Fibroblast of lung (primary cell): ENCODE data around the gene EPHB2. TPM values are rescaled to one million over a fixed set of nuclear protein-coding genes. Genes with fewer than 3 reads are reported as not detected.

Experiments used
- DNase-seq, 2 donors: peaks; one replicate each; pipeline versions ENCODE4 v3.0.0 to v3.0.0-alpha.2; 2010; ENCODE audit warnings: low read depth in 2 of 2
- H2AFZ ChIP-seq: 2 replicates; pipeline ENCODE4 v1.5.1; 2012; ENCODE audit warnings: low read length, control low read depth, inconsistent platforms
- H3K27ac ChIP-seq: 2 replicates; pipeline ENCODE4 v1.5.1; 2011; ENCODE audit warnings: low read length, control low read depth; ENCODE audit not compliant: insufficient read depth
- H3K27me3 ChIP-seq: 2 replicates; pipeline ENCODE4 v1.5.1; 2011; ENCODE audit warnings: mild to moderate bottlenecking, low read length; ENCODE audit not compliant: control insufficient read depth, insufficient read depth
- H3K36me3 ChIP-seq: 2 replicates; pipeline ENCODE4 v1.5.1; 2011; ENCODE audit warnings: low read length; ENCODE audit not compliant: control insufficient read depth, insufficient read depth
- H3K4me1 ChIP-seq: 2 replicates; pipeline ENCODE4 v1.5.1; 2011; ENCODE audit warnings: low read length; ENCODE audit not compliant: control insufficient read depth, insufficient read depth; ENCODE audit errors: extremely low read depth
- H3K4me2 ChIP-seq: 2 replicates; pipeline ENCODE4 v1.5.1; 2011; ENCODE audit warnings: low read length, control low read depth; ENCODE audit not compliant: insufficient read depth; ENCODE audit errors: extremely low read depth
- H3K4me3 ChIP-seq, 4 experiments: fragments of 200-600 bp in 1 of 4; sonication (generic) in 1 of 4; replicated peaks in 1 of 4; 2 replicates each; pipeline ENCODE4 v1.5.1; 2011 to 2016; ENCODE audit warnings: low read length in 4 of 4, low read depth in 3 of 4, mild to moderate bottlenecking in 3 of 4, control low read depth in 2 of 4, inconsistent platforms in 1 of 4, mixed read lengths in 1 of 4; ENCODE audit not compliant: insufficient read depth in 1 of 4; ENCODE audit errors: control extremely low read depth in 1 of 4
- H3K79me2 ChIP-seq: 2 replicates; pipeline ENCODE4 v1.5.1; 2012; ENCODE audit warnings: mild to moderate bottlenecking, low read length, inconsistent platforms; ENCODE audit not compliant: control insufficient read depth, insufficient read depth
- H3K9ac ChIP-seq: 2 replicates; pipeline ENCODE4 v1.5.1; 2011; ENCODE audit warnings: mild to moderate bottlenecking, low read length, control low read depth; ENCODE audit not compliant: insufficient read depth
- H3K9me3 ChIP-seq: 2 replicates; pipeline ENCODE4 v1.5.1; 2012; ENCODE audit warnings: low read depth, low read length; ENCODE audit not compliant: control insufficient read depth, insufficient read depth
- H4K20me1 ChIP-seq: 2 replicates; pipeline ENCODE4 v1.5.1; 2011; ENCODE audit warnings: low read length; ENCODE audit not compliant: control insufficient read depth, insufficient read depth; ENCODE audit errors: extremely low read depth
- CTCF ChIP-seq, 2 donors: IDR thresholded peaks in 1 of 2; conservative IDR thresholded peaks in 1 of 2; 1 replicate in 1 of 2; 2 replicates in 1 of 2; pipeline ENCODE4 v1.5.1; 2011 to 2012; ENCODE audit warnings: low read length in 2 of 2, control low read depth in 1 of 2, inconsistent platforms in 1 of 2, low read depth in 1 of 2, mild to moderate bottlenecking in 1 of 2
- EZH2 ChIP-seq: IDR thresholded peaks from 2 replicates; pipeline ENCODE4 v1.5.1; 2012; ENCODE audit warnings: low read length, control low read depth, mild to moderate bottlenecking; ENCODE audit errors: missing control alignments
- polyA plus RNA-seq, 2 donors: library from polyadenylated mRNA; depleted of rRNA in 1 of 2; stranded (reverse) in 1 of 2; unstranded in 1 of 2; fragments of >200 nt; gene quantifications; 2 replicates each; pipeline ENCODE4 v1.2.1, GENCODE V29; 2011 to 2012; ENCODE audit warnings: missing spikeins in 1 of 2
- total RNA-seq: library from RNA; depleted of rRNA; stranded (reverse); fragments of >200 nt; gene quantifications from 2 replicates; pipeline ENCODE4 v1.2.1, GENCODE V29; 2014

The EPHB2 gene
- total and polyA plus RNA-seq, 2 donors (not counting 1 experiment from before 2014, with no cell fraction given): 4.1 to 11.2 TPM

- TF ChIP-seq EZH2 (no peak), CTCF (conservative IDR thresholded peaks at IDR 0.05 in 1 of 2, IDR thresholded peaks at IDR 0.05 in 1 of 2; ENCODE audit: low read depth in 1 of 2, low read length in 2 of 2) (no peak)
- no peaks in the 10 kb centered on the region for H3K27me3 ChIP-seq
- H3K9me3 ChIP-seq: no peaks in the 10 kb centered on the region
- H3K4me2 ChIP-seq: no peak overlapping the region
- no peak for DNase-seq
- H3K4me3 ChIP-seq: no peak overlapping the region
- no peaks in the 10 kb centered on the region for H3K79me2 ChIP-seq
- H3K36me3 ChIP-seq: no peaks in the 10 kb centered on the region
- H4K20me1 ChIP-seq: no peaks in the 10 kb centered on the region
- H2AFZ ChIP-seq: no peak overlapping the region
- no peaks in the 10 kb centered on the region for H3K4me1 ChIP-seq
- no peak overlapping the region for H3K27ac ChIP-seq
- no peak overlapping the region for H3K9ac ChIP-seq
Observed at GRCh38 chr1:22915816-22916470, 205.3 kb downstream of the EPHB2 start.

- DNase-seq: peak in 1 of 2 donors; percentile 6
- Histone ChIP-seq H3K36me3 (no peaks in the 10 kb centered on the region), H3K27me3 (no peaks in the 10 kb centered on the region), H3K9me3 (no peaks in the 10 kb centered on the region), H3K27ac (no peak overlapping the region), H3K4me3 (no peak overlapping the region), H3K4me2 (no peak overlapping the region), H3K79me2 (no peaks in the 10 kb centered on the region), H3K9ac (no peak overlapping the region), H3K4me1 (no peaks in the 10 kb centered on the region), H2AFZ (no peak overlapping the region), H4K20me1 (no peaks in the 10 kb centered on the region)
- TF ChIP-seq CTCF (conservative IDR thresholded peaks at IDR 0.05 in 1 of 2, IDR thresholded peaks at IDR 0.05 in 1 of 2; ENCODE audit: low read depth in 1 of 2, low read length in 2 of 2): no peak
- no peak for TF ChIP-seq EZH2
Observed at GRCh38 chr1:22916471-22916820, 205.8 kb downstream of the EPHB2 start.

GRCh38 chr1:22917989-22918388 lies 207.3 kb downstream of the EPHB2 start:
- H3K4me2 ChIP-seq: no peak overlapping the region
- no peak overlapping the region for H3K4me3 ChIP-seq
- no peak for TF ChIP-seq EZH2
- no peak for TF ChIP-seq CTCF (conservative IDR thresholded peaks at IDR 0.05 in 1 of 2, IDR thresholded peaks at IDR 0.05 in 1 of 2; ENCODE audit: low read depth in 1 of 2, low read length in 2 of 2)
- H3K27ac ChIP-seq: no peak overlapping the region
- no peak for DNase-seq
- H3K4me1 ChIP-seq: no peaks in the 10 kb centered on the region
- H4K20me1 ChIP-seq: no peaks in the 10 kb centered on the region
- H3K27me3 ChIP-seq: no peaks in the 10 kb centered on the region
- peaks cover 2% of the 10 kb centered on the region for H3K9me3 ChIP-seq
- no peaks in the 10 kb centered on the region for H3K79me2 ChIP-seq
- H3K9ac ChIP-seq: no peak overlapping the region
- no peaks in the 10 kb centered on the region for H3K36me3 ChIP-seq
- H2AFZ ChIP-seq: no peak overlapping the region
